Measurements from ENCODE around the gene ALDH1B1. TPM values are rescaled to one million over a fixed set of nuclear protein-coding genes. Genes with fewer than 3 reads are reported as not detected.
"Not testable (repeated sequence)": the region's sequence is repeated elsewhere in the genome, so short reads cannot be mapped to it uniquely, and the experiment has no call there.

Gene ALDH1B1
- total RNA-seq, 4 donors from 2014 or later, result 253 to 364 (median 272) TPM

DNA sequence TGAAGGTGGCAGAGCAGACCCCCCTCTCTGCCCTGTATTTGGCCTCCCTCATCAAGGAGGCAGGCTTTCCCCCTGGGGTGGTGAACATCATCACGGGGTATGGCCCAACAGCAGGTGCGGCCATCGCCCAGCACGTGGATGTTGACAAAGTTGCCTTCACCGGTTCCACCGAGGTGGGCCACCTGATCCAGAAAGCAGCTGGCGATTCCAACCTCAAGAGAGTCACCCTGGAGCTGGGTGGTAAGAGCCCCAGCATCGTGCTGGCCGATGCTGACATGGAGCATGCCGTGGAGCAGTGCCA is 3.8 kb downstream of the ALDH1B1 start:
- TF ChIP-seq POLR2A (IDR thresholded peaks at IDR 0.05; ENCODE audit: low read depth) (no peak), EP300 (IDR thresholded peaks at IDR 0.05) (no peak), POLR2AphosphoS5 (IDR thresholded peaks at IDR 0.05) (no peak)
- TF ChIP-seq, protein P1, sequence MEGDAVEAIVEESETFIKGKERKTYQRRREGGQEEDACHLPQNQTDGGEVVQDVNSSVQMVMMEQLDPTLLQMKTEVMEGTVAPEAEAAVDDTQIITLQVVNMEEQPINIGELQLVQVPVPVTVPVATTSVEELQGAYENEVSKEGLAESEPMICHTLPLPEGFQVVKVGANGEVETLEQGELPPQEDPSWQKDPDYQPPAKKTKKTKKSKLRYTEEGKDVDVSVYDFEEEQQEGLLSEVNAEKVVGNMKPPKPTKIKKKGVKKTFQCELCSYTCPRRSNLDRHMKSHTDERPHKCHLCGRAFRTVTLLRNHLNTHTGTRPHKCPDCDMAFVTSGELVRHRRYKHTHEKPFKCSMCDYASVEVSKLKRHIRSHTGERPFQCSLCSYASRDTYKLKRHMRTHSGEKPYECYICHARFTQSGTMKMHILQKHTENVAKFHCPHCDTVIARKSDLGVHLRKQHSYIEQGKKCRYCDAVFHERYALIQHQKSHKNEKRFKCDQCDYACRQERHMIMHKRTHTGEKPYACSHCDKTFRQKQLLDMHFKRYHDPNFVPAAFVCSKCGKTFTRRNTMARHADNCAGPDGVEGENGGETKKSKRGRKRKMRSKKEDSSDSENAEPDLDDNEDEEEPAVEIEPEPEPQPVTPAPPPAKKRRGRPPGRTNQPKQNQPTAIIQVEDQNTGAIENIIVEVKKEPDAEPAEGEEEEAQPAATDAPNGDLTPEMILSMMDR (IDR thresholded peaks at IDR 0.05), result no peak
- Histone ChIP-seq H3K27ac (replicated peaks in 1 of 4) (peak overlapping the region in 3 of 4 donors; percentile 89 to 96 (median 90)), H3K4me3 (no peak overlapping the region), H3K4me1 (peaks cover 9 to 76% (median 69%) of the 10 kb centered on the region in 4 donors), H3K36me3 (peaks cover 21 to 38% (median 28%) of the 10 kb centered on the region in 4 donors), H3K9me3 (no peaks in the 10 kb centered on the region), H3K27me3 (no peaks in the 10 kb centered on the region)
- WGBS, result 93% methylated on average over 6 of the region's 10 CpGs
- intact Hi-C loops (cut with DNase I), result no loop called here
- DNase-seq (ENCODE audit: extremely low spot score), result no peak

DNA sequence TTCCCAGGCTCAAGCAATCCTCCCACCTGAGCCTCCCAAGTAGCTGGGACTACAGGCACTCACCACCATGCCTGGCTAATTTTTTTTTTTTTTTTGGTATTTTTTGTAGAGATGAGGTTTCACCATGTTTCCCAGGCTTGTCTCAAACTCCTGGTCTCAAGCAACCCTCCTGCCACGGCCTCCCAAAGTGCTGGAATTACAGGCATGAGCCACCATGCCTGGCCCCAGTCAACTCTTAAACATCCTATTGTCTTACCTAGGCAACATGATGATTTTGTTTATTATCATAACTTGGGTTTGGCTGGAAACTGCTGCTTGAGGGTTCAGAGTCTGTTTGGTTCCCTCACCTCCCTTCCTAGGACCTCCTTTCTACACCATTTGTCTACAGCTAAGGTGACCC is 6.7 kb downstream of the ALDH1B1 start:
- peaks cover 21 to 38% (median 28%) of the 10 kb centered on the region in 4 donors for H3K36me3 ChIP-seq
- not testable (repeated sequence) for DNase-seq (ENCODE audit: extremely low spot score); H3K9me3 ChIP-seq; H3K4me3 ChIP-seq; H3K27me3 ChIP-seq
- H3K4me1 ChIP-seq, result peaks cover 0 to 53% (median 45%) of the 10 kb centered on the region in 4 donors
- peak overlapping the region; percentile 41 to 96 (median 90) for H3K27ac ChIP-seq (replicated peaks in 1 of 4)
- 31% methylated on average over 1 of the region's 1 CpG for WGBS
- intact Hi-C loops (cut with DNase I), result loop anchor here (2.0 kb wide), 1 partner anchor 24 kb away; no protein-coding TSS in a partner anchor

DNA sequence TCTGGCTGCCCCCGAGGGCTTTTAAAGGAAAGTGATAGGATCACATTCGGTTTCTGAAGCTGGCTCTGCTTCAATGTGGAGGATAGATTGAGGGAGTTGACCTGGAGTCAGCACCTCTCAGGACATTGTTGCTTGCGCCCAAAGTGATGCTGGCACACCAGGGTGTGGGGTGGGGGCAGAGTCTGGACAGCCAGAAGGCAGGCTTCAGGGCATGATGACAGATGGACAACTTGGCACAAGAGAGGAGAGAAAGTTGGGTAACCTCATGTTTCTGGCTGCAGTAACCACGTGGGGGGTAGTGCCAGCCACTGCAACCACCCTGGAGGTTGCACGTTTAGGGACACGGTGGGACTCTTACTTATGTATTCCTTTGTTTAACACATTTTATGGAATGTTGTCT is 9.5 kb downstream of the ALDH1B1 start:
- Histone ChIP-seq H3K27ac (replicated peaks in 1 of 4) (no peak overlapping the region), H3K9me3 (no peaks in the 10 kb centered on the region), H3K36me3 (peaks cover 5 to 20% (median 13%) of the 10 kb centered on the region in 4 donors), H3K4me1 (peaks cover 0 to 25% (median 19%) of the 10 kb centered on the region in 4 donors), H3K4me3 (no peak overlapping the region), H3K27me3 (no peaks in the 10 kb centered on the region)
- intact Hi-C loops (cut with DNase I), result no loop called here
- DNase-seq (ENCODE audit: extremely low spot score), result no peak
- WGBS, result 77% methylated on average over 3 of the region's 6 CpGs
- TF ChIP-seq POLR2AphosphoS5 (IDR thresholded peaks at IDR 0.05) (no peak), POLR2A (IDR thresholded peaks at IDR 0.05; ENCODE audit: low read depth) (no peak), EP300 (IDR thresholded peaks at IDR 0.05) (no peak)
- TF ChIP-seq, protein P1 (IDR thresholded peaks at IDR 0.05), result no peak

DNA sequence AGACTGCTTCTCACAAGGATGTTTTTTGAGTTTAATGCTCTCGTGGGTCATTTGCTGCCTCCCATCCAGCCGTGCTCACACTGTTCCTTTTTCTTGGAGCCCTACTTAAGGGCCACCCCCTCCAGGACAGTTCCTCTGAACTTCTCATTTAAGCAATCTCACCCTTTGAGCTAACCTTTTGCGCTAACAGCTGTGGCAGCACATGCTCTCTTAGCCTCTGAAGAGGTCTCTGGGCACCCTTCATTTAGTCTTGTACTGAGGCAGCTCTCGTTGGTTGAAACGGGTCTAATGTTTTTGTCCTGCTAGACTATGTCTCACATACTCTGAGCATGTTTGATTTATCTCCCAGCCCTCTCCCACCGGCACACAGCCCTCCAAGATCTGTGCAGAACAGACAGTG is 11.8 kb downstream of the ALDH1B1 start:
- WGBS, result 66% methylated on average over 6 of the region's 6 CpGs
- no peak overlapping the region for H3K27ac ChIP-seq (replicated peaks in 1 of 4)
- H3K9me3 ChIP-seq, result no peaks in the 10 kb centered on the region
- H3K27me3 ChIP-seq, result no peaks in the 10 kb centered on the region
- no peaks in the 10 kb centered on the region for H3K36me3 ChIP-seq
- peaks cover 0 to 12% (median 9%) of the 10 kb centered on the region in 4 donors for H3K4me1 ChIP-seq
- DNase-seq (ENCODE audit: extremely low spot score), result no peak
- intact Hi-C loops (cut with DNase I), result no loop called here
- no peak overlapping the region for H3K4me3 ChIP-seq
- no peak for TF ChIP-seq POLR2AphosphoS5 (IDR thresholded peaks at IDR 0.05)
- TF ChIP-seq, protein P1 (IDR thresholded peaks at IDR 0.05), result no peak
- TF ChIP-seq POLR2A (IDR thresholded peaks at IDR 0.05; ENCODE audit: low read depth), result no peak
- no peak for TF ChIP-seq EP300 (IDR thresholded peaks at IDR 0.05)

DNA sequence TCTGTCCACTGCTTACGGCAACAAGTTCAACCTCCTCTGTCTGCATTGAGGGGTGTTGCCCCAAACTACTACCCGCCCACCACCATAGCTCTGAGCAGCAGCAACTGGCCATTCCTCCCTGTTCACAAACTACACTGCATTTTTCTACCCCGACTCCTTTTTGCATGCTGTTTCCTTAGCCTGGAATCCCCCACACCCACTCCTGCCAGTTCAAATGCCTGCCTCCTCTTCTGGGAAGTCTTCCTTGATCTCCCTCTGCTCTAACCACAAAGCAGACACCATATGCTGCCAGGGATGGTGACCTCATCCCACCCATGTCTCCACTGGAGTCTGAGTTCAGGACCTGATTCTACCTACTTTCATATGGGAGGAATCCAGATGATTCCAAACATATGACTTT is 13.3 kb downstream of the ALDH1B1 start:
- WGBS, result 56% methylated on average over 3 of the region's 3 CpGs
- H3K4me1 ChIP-seq, result peaks cover 0 to 3% (median 1%) of the 10 kb centered on the region in 4 donors
- TF ChIP-seq, protein P1 (IDR thresholded peaks at IDR 0.05), result no peak
- no peak for TF ChIP-seq POLR2AphosphoS5 (IDR thresholded peaks at IDR 0.05)
- TF ChIP-seq EP300 (IDR thresholded peaks at IDR 0.05), result no peak
- H3K36me3 ChIP-seq, result no peaks in the 10 kb centered on the region
- no peak overlapping the region for H3K4me3 ChIP-seq
- no peaks in the 10 kb centered on the region for H3K27me3 ChIP-seq
- intact Hi-C loops (cut with DNase I), result no loop called here
- DNase-seq (ENCODE audit: extremely low spot score), result no peak
- no peaks in the 10 kb centered on the region for H3K9me3 ChIP-seq
- H3K27ac ChIP-seq (replicated peaks in 1 of 4), result no peak overlapping the region
